Activated CD4-positive, alpha-beta T cell treated with anti-CD3 and anti-CD28 coated beads for 36 hours (primary cell): ENCODE results near the gene EGFL8. TPM values are rescaled to one million over a fixed set of nuclear protein-coding genes. Genes with fewer than 3 reads are reported as not detected.
A peak's percentile ranks its signal among the peaks of the same experiment; 100 is the strongest.

Experiments used
- ATAC-seq: fragments of 200-7000 bp; cut with Tn5 transposase; one replicate; pipeline ENCODE4 v1.10.0; 2021; ENCODE audit warnings: mild to moderate bottlenecking, moderate library complexity
- CTCF ChIA-PET: fragments of 350-600 bp; sonication (Branson Sonifier 250); formaldehyde crosslinking; loops from one replicate; lab custom pipeline; 2021; ENCODE audit warnings: antibody characterized with exemption; lab: Charles Lee
- POLR2A ChIA-PET: fragments of 350-600 bp; sonication (Branson Sonifier 250); formaldehyde crosslinking; loops from one replicate; lab custom pipeline; 2021; ENCODE audit warnings: antibody characterized with exemption, inconsistent platforms; lab: Charles Lee
- DNase-seq: peaks from one replicate; pipeline ENCODE4 v3.0.0-alpha.2; 2020
- H3K27ac Mint-ChIP-seq: one replicate; pipeline ENCODE4 v1.8.0; 2021; ENCODE audit warnings: mixed read lengths
- H3K27me3 Mint-ChIP-seq: one replicate; pipeline ENCODE4 v1.8.0; 2021; ENCODE audit warnings: mixed read lengths
- H3K36me3 Mint-ChIP-seq: one replicate; pipeline ENCODE4 v1.8.0; 2021; ENCODE audit warnings: low read depth, mixed read lengths
- H3K4me1 Mint-ChIP-seq: one replicate; pipeline ENCODE4 v1.8.0; 2021; ENCODE audit warnings: mixed read lengths
- H3K4me3 Mint-ChIP-seq: one replicate; pipeline ENCODE4 v1.8.0; 2021; ENCODE audit warnings: mild to moderate bottlenecking, moderate library complexity, mixed read lengths
- H3K9me3 Mint-ChIP-seq: one replicate; pipeline ENCODE4 v1.8.0; 2021; ENCODE audit warnings: low read depth, mixed read lengths
- intact Hi-C, 2 experiments: fragments of 100-400 bp; cut with DNase I in 1 of 2; cut with micrococcal nuclease in 1 of 2; formaldehyde crosslinking; loops; one replicate each; pipeline versions ENCODE4 v1.14.2 to v1.15.1; 2022 to 2024; cut with DNase I, micrococcal nuclease
- total RNA-seq, 2 experiments: library from RNA; stranded (reverse); gene quantifications; one replicate each; pipeline ENCODE4 v1.2.3, GENCODE V29; 2021

The EGFL8 gene
- total RNA-seq, 2 experiments from 2014 or later: 9.1 to 10.9 TPM

DNA sequence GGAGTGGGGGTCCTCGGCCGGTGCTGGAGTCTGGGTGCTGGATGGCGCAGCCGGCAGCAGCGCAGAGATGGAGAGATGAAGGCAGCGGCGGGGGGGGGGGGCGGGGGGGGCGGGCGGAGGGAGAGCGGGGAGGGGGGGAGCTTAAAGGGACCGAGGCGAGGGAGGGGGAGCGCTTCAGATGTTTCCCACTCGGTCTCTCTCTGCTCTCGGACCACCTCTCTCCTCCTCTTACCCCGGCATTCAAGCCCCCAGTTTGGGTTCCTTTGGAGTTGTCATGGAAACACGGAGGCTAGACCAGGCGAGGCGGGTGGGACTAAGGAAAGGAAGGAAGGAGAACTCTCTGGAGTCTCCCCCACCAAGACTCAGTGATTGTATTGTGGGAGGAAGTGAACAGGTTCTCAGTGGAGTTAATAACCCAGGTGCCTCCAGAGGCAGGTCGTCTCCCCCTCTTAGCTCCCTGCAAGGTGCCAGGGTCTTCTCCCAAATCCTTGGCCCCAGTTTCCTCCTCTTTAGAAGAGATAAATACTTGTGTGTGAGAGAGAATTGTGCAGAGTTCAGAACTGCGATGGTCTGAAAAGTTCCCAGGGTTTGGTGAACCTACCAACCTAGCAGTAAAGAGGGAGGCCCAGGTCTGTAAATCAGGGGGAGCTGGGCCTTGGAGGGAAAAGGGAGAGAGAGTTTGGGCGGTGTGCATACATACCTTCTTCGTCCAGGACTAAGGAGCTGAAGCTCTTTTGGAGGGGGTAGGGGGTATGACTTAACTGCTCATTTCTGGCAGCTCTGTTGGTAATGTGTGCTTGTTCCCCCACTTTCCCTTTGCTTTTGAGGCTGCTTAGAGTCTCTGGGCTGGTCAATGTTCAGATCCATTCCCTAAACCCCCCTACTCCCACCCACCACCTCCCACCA, 12.3 kb upstream of the EGFL8 start, which contains the start of gene PRRT1:
TSS of gene PRRT1 (minus strand) at position 77 of the 906 bp plus-strand sequence. CDS start 112 bp downstream, outside the sequence.
- ChIA-PET POLR2A (interaction anchor here (0.6 kb wide), 1 partner anchor 875 kb away, joined by 5 read pairs; no protein-coding TSS in a partner anchor), CTCF (interaction anchor here (1.2 to 1.4 kb wide), 5 partner anchors 21 to 93 kb away, joined by 3 to 5 read pairs (median 3); partner anchors contain the start of gene GPSM3)
- intact Hi-C loops: loop anchor here in 1 of 2 experiments (10.0 kb wide), 1 partner anchor 107 kb away; no protein-coding TSS in a partner anchor
- peak within 1 kb of the TSS; percentile 16 for H3K4me3 Mint-ChIP-seq
- no peaks in the 10 kb centered on the region for H3K9me3 Mint-ChIP-seq
- no peak within 1 kb of the TSS for H3K27ac Mint-ChIP-seq
- ATAC-seq: no peak
- H3K36me3 Mint-ChIP-seq: peaks cover 5% of the 10 kb centered on the region
- H3K27me3 Mint-ChIP-seq: peaks cover 19% of the 10 kb centered on the region
- peaks cover 54% of the 10 kb centered on the region for H3K4me1 Mint-ChIP-seq
- DNase-seq: no peak

DNA sequence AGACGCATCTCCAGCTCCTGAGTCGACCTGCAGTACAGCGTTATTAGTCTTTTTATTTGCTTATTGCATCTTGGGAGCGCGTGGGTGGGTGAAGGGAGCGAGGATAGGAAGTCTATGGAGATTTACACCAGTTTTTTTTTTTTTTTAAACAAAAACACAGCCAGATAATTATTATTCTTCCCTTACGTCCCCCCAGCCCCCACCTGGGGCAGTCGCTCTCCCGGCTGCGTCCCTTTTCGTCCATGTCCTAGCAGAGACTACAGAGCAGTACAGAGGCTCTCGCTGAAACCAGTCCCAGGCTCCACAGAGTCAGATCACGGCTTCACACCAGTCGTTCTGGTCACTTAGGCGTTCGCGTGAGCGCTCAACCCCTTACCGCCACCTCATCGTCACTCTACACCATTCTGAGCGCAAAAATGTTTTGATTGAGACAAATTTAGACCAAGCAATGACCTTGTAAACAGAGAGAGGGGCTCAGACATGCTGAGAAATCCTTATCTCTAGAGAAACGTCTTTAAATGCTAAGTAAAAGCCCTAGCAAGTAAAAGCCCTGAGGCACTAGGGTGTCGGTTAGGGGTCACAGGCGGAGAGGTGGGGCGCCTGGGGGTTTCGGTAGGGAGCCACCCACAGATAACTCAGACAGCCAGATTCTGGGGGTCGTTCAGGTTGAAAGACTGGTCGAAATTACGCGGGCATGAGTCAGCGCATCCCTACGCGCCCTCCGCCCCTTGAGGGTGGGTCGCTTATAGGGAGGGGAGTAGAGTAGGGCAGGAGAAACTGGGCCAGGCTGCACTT, 11.4 kb upstream of the EGFL8 start:
- DNase-seq (peak; percentile 24), ATAC-seq (no peak)
- peak overlapping the region; percentile 32 for H3K27ac Mint-ChIP-seq
- POLR2A ChIA-PET: no interaction called here
- CTCF ChIA-PET: interaction anchor here (1.2 to 1.3 kb wide), 4 partner anchors 21 to 92 kb away, joined by 3 to 5 read pairs (median 3); no protein-coding TSS in a partner anchor
- intact Hi-C loops: loop anchor here in 1 of 2 experiments (10.0 kb wide), 1 partner anchor 108 kb away; no protein-coding TSS in a partner anchor
- H3K9me3 Mint-ChIP-seq: no peaks in the 10 kb centered on the region
- peaks cover 54% of the 10 kb centered on the region for H3K4me1 Mint-ChIP-seq
- peak overlapping the region; percentile 91 for H3K4me3 Mint-ChIP-seq
- H3K27me3 Mint-ChIP-seq: peaks cover 16% of the 10 kb centered on the region
- H3K36me3 Mint-ChIP-seq: peaks cover 13% of the 10 kb centered on the region

DNA sequence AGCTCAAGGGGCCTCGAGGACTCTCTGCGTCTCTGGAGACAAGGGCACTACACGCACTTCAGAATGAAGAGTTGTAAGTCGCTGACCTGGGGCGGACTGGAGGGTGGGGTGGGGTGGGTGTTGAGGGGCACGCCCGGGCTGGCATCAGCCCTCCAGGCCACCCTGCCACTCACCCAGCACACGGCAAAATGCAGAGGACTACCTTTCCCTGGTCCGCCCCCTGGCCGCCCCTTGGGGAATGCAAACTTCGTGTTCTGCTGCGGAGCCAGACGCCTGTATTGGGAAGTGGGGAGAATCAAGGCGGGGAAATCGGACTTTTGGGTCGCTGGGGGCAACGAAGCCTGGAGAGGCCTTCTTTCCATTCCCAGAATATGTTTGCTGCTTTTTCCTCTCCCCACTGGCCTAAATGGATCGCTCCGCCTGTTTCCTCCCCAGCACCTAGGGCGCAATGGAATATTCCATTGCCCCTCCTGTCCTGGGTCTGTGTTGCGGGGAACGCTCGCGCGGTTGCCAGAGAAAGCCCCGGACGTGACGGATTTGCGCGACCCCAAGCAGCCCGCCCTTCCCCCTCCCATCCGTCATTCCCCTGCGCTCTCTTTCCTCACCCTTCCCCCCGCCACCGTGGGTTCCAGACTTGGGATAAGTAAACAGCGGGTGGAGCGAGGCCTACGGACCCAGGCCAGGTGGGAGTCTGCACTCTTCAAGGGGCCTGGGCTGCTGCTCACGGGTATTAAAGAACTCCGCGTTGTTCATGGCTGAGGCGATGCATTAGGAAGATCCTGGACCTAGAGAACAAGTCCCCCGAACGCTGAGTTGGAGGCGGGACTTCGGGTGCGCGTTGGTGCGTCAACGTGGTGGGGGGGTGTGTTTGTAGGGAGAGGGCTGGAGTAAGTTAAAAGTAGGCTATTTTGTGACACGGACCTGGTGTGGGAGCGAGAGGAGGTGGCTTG, 10.6 kb upstream of the EGFL8 start, which contains the start of gene PPT2:
TSS of gene PPT2 (plus strand) at position 578 of the 950 bp plus-strand sequence. CDS start 454 bp downstream, outside the sequence.
- POLR2A ChIA-PET: no interaction called here
- H3K27ac Mint-ChIP-seq: peak within 1 kb of the TSS; percentile 92
- DNase-seq (peak; percentile 88), ATAC-seq (peak; percentile 76)
- CTCF ChIA-PET: interaction anchor here (0.6 to 1.2 kb wide), 4 partner anchors 25 to 40 kb away, joined by 3 to 6 read pairs (median 3); no protein-coding TSS in a partner anchor
- peaks cover 19% of the 10 kb centered on the region for H3K36me3 Mint-ChIP-seq
- peaks cover 45% of the 10 kb centered on the region for H3K4me1 Mint-ChIP-seq
- intact Hi-C loops: loop anchor here (1.0 to 10.0 kb wide), 9 partner anchors 23 to 195 kb away; partner anchors contain the start of genes FKBPL (in 2 of the 2), AGPAT1 (in 1 of the 2) and SKIC2 (in 1 of the 2)
- H3K9me3 Mint-ChIP-seq: no peaks in the 10 kb centered on the region
- H3K27me3 Mint-ChIP-seq: peaks cover 11% of the 10 kb centered on the region
- peak within 1 kb of the TSS; percentile 91 for H3K4me3 Mint-ChIP-seq

DNA sequence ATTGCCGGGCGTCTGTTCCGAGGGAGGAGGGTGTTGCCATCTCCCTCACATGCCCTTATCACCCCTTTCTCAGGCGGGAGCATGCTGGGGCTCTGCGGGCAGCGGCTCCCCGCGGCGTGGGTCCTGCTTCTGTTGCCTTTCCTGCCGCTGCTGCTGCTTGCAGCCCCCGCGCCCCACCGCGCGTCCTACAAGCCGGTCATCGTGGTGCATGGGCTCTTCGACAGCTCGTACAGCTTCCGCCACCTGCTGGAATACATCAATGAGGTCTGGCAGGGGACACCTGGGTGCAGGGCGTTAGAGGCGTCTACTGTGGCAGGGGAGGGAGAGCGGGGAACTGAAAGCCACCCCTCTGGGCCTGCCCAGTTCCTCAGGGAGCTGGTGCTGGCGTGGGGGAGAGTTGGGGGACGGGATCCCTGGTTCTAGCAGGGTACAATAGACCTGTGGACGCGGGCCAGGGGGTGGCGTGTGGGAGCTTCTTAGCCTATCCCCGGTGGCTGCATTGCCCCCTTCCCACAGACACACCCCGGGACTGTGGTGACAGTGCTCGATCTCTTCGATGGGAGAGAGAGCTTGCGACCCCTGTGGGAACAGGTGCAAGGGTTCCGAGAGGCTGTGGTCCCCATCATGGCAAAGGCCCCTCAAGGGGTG, 9.8 kb upstream of the EGFL8 start:
- POLR2A ChIA-PET: no interaction called here
- Mint-ChIP-seq H3K9me3 (no peaks in the 10 kb centered on the region), H3K36me3 (peaks cover 19% of the 10 kb centered on the region), H3K27me3 (peaks cover 11% of the 10 kb centered on the region), H3K27ac (peak overlapping the region; percentile 92), H3K4me1 (peaks cover 41% of the 10 kb centered on the region), H3K4me3 (peak overlapping the region; percentile 91)
- DNase-seq (peak; percentile 80), ATAC-seq (peak; percentile 75)
- CTCF ChIA-PET: interaction anchor here (0.5 to 1.1 kb wide), 4 partner anchors 36 to 44 kb away, joined by 3 to 6 read pairs (median 3); no protein-coding TSS in a partner anchor
- intact Hi-C loops: loop anchor here (1.0 to 10.0 kb wide), 9 partner anchors 22 to 195 kb away; partner anchors contain the start of genes FKBPL (in 2 of the 2), AGPAT1 (in 1 of the 2) and SKIC2 (in 1 of the 2)

DNA sequence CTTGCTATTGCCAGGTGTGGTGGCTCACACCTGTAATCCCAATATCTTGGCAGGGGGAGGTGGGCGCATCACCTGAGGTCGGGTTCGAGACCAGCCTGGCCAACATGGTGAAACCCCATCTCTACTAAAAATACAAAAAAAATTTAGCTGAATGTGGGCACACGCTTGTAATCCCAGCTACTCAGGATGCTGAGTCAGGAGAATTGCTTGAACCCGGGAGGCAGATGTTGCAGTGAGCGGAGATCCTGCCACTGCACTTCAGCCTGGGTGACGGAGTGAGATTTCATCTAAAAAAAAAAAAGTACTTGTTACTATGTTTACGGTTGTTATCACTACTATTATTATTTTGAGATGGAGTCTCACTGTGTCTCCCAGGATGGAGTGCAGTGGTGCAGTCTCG, 7.5 kb upstream of the EGFL8 start:
- ATAC-seq (no peak), DNase-seq (no peak)
- intact Hi-C loops: loop anchor here in 1 of 2 experiments (10.0 kb wide), 1 partner anchor 112 kb away; no protein-coding TSS in a partner anchor
- H3K36me3 Mint-ChIP-seq: peaks cover 19% of the 10 kb centered on the region
- H3K4me3 Mint-ChIP-seq: no peak overlapping the region
- no peaks in the 10 kb centered on the region for H3K9me3 Mint-ChIP-seq
- ChIA-PET CTCF (no interaction called here), POLR2A (interaction anchor here (0.7 kb wide), 1 partner anchor 446 kb away, joined by 3 read pairs; no protein-coding TSS in a partner anchor)
- no peak overlapping the region for H3K27ac Mint-ChIP-seq
- H3K27me3 Mint-ChIP-seq: no peaks in the 10 kb centered on the region
- H3K4me1 Mint-ChIP-seq: peaks cover 27% of the 10 kb centered on the region

DNA sequence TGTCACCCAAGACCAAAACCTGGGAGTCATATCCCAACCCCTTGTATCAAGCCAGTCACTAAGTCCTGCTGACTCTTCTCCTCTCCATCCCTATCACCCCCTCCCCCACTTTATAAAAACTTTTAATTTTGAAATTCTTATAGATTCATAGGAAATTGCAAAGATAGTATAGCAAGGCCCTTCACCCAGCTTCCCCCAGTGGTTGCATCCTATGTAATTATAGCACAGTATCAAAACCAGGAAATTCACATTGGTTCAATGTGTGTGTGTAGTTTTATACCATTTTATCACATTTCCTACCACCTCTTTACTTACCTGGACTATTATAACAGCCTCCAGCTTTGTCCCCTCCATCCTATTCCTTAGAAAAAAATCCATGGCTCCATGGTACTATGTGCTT, 6.3 kb upstream of the EGFL8 start:
- intact Hi-C loops: loop anchor here in 1 of 2 experiments (10.0 kb wide), 1 partner anchor 113 kb away; no protein-coding TSS in a partner anchor
- H3K4me3 Mint-ChIP-seq: no peak overlapping the region
- H3K9me3 Mint-ChIP-seq: no peaks in the 10 kb centered on the region
- CTCF ChIA-PET: interaction anchor here (0.6 kb wide), 1 partner anchor 843 kb away, joined by 4 read pairs; no protein-coding TSS in a partner anchor
- POLR2A ChIA-PET: no interaction called here
- no peak for ATAC-seq
- peaks cover 20% of the 10 kb centered on the region for H3K36me3 Mint-ChIP-seq
- H3K4me1 Mint-ChIP-seq: peaks cover 16% of the 10 kb centered on the region
- no peak overlapping the region for H3K27ac Mint-ChIP-seq
- DNase-seq: no peak
- H3K27me3 Mint-ChIP-seq: no peaks in the 10 kb centered on the region

DNA sequence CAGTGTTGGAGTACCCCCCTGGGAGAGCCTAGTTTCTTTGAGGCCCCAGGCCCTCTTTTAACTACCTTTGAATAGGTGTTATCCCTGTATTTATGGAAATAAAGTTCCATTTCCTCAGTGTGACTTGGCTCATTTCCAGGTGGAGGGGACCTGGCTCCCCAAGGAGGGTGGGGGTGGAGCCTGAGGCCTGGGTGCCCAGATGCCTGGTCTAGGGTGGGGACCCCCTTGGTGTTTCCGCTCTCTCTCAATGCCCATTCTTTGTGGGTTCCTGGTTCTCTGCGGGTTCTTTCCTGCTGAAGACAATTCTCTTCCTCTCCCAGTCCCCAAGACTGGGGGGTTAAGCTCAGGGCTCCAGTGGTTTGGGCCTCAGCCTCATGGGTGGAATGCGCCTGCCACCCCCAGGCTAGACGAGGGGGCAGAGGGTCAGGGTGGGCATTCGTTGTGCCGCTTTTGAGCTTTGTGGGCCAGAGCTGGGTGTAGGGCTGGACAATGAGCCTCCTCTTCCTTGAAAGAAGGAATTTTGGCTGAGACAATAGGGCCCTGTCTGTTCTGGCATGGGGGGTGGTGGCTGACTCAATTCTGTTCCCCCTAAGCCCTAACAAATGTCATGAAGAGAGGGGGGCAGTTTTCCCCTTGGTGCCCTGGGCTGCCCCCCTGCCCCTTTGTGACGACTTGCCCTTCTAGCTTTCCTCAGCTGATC, 686 bp upstream of the EGFL8 start:
- Mint-ChIP-seq H3K4me1 (no peaks in the 10 kb centered on the region), H3K4me3 (no peak overlapping the region), H3K27me3 (no peaks in the 10 kb centered on the region), H3K36me3 (peaks cover 20% of the 10 kb centered on the region), H3K27ac (no peak overlapping the region), H3K9me3 (no peaks in the 10 kb centered on the region)
- ATAC-seq (no peak), DNase-seq (no peak)
- intact Hi-C loops: no loop called here
- ChIA-PET POLR2A (interaction anchor here (0.6 kb wide), 1 partner anchor 425 kb away, joined by 4 read pairs; no protein-coding TSS in a partner anchor), CTCF (no interaction called here)

DNA sequence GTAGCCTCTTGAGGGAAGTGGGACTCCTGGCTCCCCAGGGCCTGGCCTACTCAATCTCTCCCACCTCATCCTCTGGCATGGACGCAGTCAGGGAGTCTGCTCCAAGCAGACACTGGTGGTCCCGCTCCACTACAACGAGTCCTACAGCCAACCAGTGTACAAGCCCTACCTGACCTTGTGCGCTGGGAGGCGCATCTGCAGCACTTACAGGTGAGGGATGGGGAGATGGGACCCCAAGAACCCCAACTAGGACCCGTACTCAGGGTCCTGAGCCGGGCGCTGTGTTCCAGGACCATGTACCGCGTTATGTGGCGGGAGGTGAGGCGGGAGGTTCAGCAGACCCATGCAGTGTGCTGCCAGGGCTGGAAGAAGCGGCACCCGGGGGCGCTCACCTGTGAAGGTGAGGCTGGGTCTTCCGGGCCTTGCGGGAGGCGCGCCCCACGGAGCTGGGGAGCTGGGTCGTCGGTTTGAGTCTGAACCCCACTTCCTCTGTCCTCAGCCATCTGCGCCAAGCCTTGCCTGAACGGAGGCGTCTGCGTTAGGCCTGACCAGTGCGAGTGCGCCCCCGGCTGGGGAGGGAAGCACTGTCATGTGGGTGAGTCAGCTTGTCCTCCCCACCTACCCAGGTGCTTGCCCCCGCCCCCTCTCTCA, 2.1 kb downstream of the EGFL8 start:
- intact Hi-C loops: no loop called here
- ChIA-PET POLR2A (no interaction called here), CTCF (no interaction called here)
- Mint-ChIP-seq H3K27ac (no peak overlapping the region), H3K27me3 (no peaks in the 10 kb centered on the region), H3K4me1 (no peaks in the 10 kb centered on the region), H3K4me3 (no peak overlapping the region), H3K9me3 (no peaks in the 10 kb centered on the region), H3K36me3 (peaks cover 35% of the 10 kb centered on the region)
- no peak for ATAC-seq
- no peak for DNase-seq
